ENCODE measurements around the gene PTPRJ.

The PTPRJ gene

DNA sequence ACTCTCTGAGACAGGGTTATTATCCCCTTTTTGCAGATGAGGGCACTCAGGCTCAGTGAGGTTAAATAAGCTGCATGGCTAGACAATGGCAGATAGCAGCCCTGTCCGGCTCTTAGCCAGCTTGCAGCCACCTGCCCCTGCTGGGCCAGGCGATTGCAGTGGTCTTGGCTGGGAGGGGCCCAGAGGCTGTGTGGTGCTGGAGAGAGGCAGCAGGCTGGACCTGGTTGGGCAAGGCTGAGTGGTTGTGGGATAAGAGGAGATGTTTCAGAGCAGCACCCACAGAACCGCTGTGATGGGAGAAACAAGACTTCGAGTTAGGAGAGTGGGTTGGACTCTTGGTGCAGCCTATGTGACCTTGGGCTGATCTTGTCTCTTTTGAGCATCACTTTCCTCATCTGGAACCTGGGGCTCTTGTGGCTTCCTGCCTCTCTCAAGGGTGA lies 25.5 kb downstream of the PTPRJ start:
- H3K4me3 ChIP-seq (ENCODE audit: low read depth, low read length): no peak overlapping the region
- TF ChIP-seq, protein P1, sequence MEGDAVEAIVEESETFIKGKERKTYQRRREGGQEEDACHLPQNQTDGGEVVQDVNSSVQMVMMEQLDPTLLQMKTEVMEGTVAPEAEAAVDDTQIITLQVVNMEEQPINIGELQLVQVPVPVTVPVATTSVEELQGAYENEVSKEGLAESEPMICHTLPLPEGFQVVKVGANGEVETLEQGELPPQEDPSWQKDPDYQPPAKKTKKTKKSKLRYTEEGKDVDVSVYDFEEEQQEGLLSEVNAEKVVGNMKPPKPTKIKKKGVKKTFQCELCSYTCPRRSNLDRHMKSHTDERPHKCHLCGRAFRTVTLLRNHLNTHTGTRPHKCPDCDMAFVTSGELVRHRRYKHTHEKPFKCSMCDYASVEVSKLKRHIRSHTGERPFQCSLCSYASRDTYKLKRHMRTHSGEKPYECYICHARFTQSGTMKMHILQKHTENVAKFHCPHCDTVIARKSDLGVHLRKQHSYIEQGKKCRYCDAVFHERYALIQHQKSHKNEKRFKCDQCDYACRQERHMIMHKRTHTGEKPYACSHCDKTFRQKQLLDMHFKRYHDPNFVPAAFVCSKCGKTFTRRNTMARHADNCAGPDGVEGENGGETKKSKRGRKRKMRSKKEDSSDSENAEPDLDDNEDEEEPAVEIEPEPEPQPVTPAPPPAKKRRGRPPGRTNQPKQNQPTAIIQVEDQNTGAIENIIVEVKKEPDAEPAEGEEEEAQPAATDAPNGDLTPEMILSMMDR (IDR thresholded peaks at IDR 0.05; ENCODE audit: low read depth, low read length): no peak

DNA sequence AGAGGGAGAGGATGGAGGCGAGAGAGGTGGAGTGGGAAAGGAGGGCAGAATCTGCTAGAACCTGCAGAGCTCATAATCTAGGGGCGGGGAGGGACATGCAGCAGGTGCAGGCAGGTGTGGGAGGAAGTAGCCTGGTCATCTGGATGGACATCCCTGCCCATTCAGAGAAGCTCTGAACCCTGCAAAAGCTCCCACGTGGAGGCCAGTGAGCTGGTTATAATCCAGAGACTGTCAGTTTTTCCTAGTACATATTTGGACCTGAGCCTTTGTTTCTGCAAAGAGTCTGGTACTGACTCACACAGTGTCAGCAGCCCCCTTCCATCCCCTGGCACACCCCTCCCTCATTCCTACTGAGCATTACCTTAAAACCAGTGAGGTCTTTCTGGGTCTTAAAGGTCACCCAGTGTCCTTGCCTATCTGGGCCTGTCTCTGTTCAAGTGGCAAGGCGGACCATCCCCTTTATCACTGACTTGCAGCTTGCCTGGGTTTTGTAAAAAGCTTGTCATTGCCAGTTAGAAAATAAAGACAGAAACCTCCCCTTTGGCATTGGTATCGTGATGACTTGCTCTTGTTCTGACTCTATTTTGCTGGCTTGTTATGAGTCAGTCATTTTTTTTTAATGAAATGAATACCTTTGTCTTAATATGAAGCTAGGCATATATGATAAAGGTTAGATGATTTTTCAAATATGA lies 26.1 kb downstream of the PTPRJ start:
- TF ChIP-seq, protein P1 (IDR thresholded peaks at IDR 0.05; ENCODE audit: low read depth, low read length): no peak
- H3K4me3 ChIP-seq (ENCODE audit: low read depth, low read length): no peak overlapping the region

DNA sequence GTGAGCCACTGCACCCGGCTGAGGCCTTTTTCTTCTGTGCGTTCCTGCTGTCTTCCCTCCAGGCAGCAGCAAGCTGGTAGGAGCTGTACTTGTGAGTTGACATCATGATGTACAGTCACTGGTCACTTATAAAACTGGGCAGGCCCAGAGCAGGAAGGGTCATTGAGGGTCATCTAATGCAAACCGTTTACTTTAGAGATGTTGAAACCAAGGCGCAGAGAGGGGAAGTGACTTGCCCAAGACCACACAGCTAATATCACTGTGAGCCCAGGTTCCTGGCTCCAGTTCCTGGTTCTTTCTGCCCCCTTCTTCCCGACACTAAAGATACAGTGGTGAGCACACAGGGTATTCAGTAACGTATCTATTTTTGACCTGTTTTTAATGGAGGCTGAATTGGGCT lies 27.3 kb downstream of the PTPRJ start:
- TF ChIP-seq, protein P1 (IDR thresholded peaks at IDR 0.05; ENCODE audit: low read depth, low read length): no peak
- H3K4me3 ChIP-seq (ENCODE audit: low read depth, low read length): no peak overlapping the region

DNA sequence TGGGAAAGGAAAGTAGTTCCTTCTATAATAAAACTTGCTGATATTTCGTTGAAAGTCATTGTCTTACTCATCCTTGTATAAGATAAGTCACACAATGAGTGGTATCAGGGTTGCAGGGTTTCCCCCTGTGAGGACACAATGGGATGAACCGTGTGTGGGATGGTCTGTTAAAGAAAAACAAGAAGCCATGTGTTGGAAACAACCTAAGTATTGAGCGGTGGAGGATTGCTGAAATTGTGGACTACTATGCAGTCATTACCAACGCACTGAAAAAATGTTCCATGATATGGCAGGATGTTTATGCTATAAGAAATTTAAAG lies 28.6 kb downstream of the PTPRJ start:
- TF ChIP-seq, protein P1 (IDR thresholded peaks at IDR 0.05; ENCODE audit: low read depth, low read length): no peak
- no peak overlapping the region for H3K4me3 ChIP-seq (ENCODE audit: low read depth, low read length)

DNA sequence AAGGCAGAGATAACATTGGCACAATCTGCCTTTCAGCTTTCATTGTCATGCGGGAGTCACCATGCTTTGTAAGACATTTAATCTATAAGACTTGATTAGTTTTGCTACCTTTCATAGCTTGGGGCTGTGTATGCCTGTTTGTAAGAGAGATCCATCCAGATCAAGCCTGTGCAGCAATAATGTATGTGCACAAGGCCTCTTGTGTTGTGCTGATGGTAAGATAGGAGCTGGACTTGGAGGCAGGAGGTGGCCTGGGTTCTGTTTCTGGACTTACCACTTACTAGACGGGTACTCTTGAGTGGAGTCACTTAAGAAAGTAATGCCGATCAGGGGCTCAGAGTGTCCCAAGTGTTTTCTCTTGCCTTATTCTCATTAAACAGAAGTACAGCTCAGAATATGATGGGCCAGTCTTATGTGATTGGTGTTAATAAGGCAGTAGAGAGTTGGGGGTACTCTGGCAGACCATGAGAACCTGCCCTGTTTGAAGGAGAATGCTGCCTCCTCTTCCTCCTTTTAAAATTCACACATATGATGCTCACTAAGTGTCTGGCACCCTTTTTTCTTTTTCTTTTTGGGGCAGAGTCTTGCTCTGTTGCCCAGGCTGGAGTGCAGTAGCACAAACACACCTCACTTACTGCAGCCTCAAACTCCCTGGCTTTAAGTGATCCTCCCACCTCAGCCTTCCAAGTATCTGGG lies 30.9 kb downstream of the PTPRJ start:
- no peak overlapping the region for H3K4me3 ChIP-seq (ENCODE audit: low read depth, low read length)
- TF ChIP-seq, protein P1 (IDR thresholded peaks at IDR 0.05; ENCODE audit: low read depth, low read length): no peak

DNA sequence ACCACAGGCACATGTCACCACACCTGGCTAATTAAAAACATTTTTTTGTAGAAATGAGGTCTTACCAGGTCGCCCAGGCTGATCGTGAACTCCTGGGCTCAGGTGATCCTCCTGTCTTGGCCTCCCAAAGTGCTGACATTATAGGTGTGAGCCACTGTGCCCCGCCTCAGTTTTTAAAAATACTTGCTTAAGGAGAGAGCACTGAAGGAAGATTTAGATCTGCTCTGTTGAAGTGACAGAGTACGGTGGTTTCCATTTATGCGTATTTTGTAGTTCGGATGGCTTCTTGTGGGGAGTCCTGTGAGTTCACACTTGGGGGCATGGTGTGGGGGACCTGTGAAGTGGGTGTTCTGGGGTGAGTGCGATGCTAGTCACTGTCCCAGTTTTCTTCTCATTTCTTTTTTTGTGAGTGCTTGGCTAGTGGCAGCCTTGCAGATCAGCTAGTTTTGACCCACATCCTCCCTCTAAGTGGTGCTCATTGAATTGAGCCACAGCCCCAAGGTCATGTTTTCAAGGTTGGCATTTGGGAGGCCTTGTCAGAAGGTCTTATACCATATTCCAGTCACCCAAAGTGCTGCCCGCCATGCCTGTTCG lies 31.5 kb downstream of the PTPRJ start:
- H3K4me3 ChIP-seq (ENCODE audit: low read depth, low read length): no peak overlapping the region

More for the DNA sequence above, 31.5 kb downstream of the PTPRJ start:
- TF ChIP-seq, protein P1 (IDR thresholded peaks at IDR 0.05; ENCODE audit: low read depth, low read length): no peak
